ENCODE measurements around the gene RESP18.

RESP18 gene

GRCh38 chr2:219277703-219278654 is 54.6 kb downstream of the RESP18 start:
- DNase-seq (ENCODE audit: low read depth), result peak; percentile 51
